Right renal cortex interstitium (tissue), 3 donors: Measurements from ENCODE around the gene RANBP1. TPM values are rescaled to one million over a fixed set of nuclear protein-coding genes. Genes with fewer than 3 reads are reported as not detected.
"Not testable (repeated sequence)": the region's sequence is repeated elsewhere in the genome, so short reads cannot be mapped to it uniquely, and the experiment has no call there.

Source experiments
- DNase-seq, 3 donors: peaks; one replicate each; pipeline ENCODE4 v3.0.0-alpha.2; 2013; ENCODE audit warnings: low read depth in 3 of 3, low spot score in 2 of 3
- polyA plus RNA-seq, 3 donors: library from polyadenylated mRNA; unstranded; fragments of 120-200 nt; gene quantifications; one replicate each; pipeline ENCODE4 v1.2.1, GENCODE V29; 2013; ENCODE audit not compliant: insufficient read length in 3 of 3

Gene RANBP1
- polyA plus RNA-seq, 3 donors, result 182 to 192 (median 185) TPM

- DNase-seq, result no peak
Observed at GRCh38 chr22:20148414-20148813, 32.5 kb downstream of the RANBP1 start.

- no peak for DNase-seq
Observed at GRCh38 chr22:20149257-20150250, 33.6 kb downstream of the RANBP1 start.

GRCh38 chr22:20150381-20151275 is 34.7 kb downstream of the RANBP1 start, which contains the start of gene CCDC188:
CCDC188 (minus strand) TSS chr22:20151055; CDS start chr22:20150986, 69 bp downstream.
- no peak for DNase-seq

GRCh38 chr22:20151276-20151588 is 35.3 kb downstream of the RANBP1 start:
- no peak for DNase-seq

GRCh38 chr22:20152464-20152890 is 36.6 kb downstream of the RANBP1 start:
- no peak for DNase-seq

GRCh38 chr22:20153945-20154344 is 38.0 kb downstream of the RANBP1 start:
- no peak for DNase-seq

- no peak for DNase-seq
Observed at GRCh38 chr22:20154602-20155187, 38.8 kb downstream of the RANBP1 start.

- DNase-seq, result no peak
Observed at GRCh38 chr22:20155330-20156041, 39.6 kb downstream of the RANBP1 start.

- DNase-seq, result no peak
Observed at GRCh38 chr22:20156042-20156389, 40.1 kb downstream of the RANBP1 start.

GRCh38 chr22:20156611-20157429 is 40.9 kb downstream of the RANBP1 start:
- DNase-seq, result peak; percentile 50 to 74 (median 61)

GRCh38 chr22:20157430-20158183 is 41.7 kb downstream of the RANBP1 start:
- no peak for DNase-seq

GRCh38 chr22:20158391-20159036 is 42.6 kb downstream of the RANBP1 start:
- no peak for DNase-seq

- DNase-seq, result no peak
Observed at GRCh38 chr22:20159076-20159475, 43.2 kb downstream of the RANBP1 start.

- DNase-seq, result not testable (repeated sequence)
Observed at GRCh38 chr22:20159531-20159930, 43.6 kb downstream of the RANBP1 start.

- DNase-seq, result no peak
Observed at GRCh38 chr22:20160041-20160440, 44.1 kb downstream of the RANBP1 start.

GRCh38 chr22:20164863-20165262 is 49.0 kb downstream of the RANBP1 start:
- no peak for DNase-seq

GRCh38 chr22:20165421-20165820 is 49.5 kb downstream of the RANBP1 start:
- DNase-seq, result no peak

GRCh38 chr22:20165913-20166312 is 50.0 kb downstream of the RANBP1 start:
- DNase-seq, result no peak
